HepG2 (cell line): Measurements from ENCODE around the gene AARS2. TPM values are rescaled to one million over a fixed set of nuclear protein-coding genes. Genes with fewer than 3 reads are reported as not detected.

Experiments
- ARID5B ChIP-seq: IDR thresholded peaks from 2 replicates; pipeline ENCODE4 v1.4.0; 2020; ENCODE audit warnings: mild to moderate bottlenecking, missing genetic modification reagents
- ARNT2 ChIP-seq: sonication (generic); formaldehyde crosslinking; IDR thresholded peaks from 2 replicates; pipeline ENCODE4 v1.8.0; 2022; ENCODE audit warnings: mild to moderate bottlenecking, low read depth, missing genetic modification reagents, moderate library complexity
- CCAR2 ChIP-seq: fragments of 200-400 bp; formaldehyde crosslinking; optimal IDR thresholded peaks from 2 replicates; pipeline ENCODE3; 2018; ENCODE audit warnings: low read depth, mild to moderate bottlenecking, low read length, moderate library complexity
- CREB3 ChIP-seq: sonication (generic); formaldehyde crosslinking; IDR thresholded peaks from 2 replicates; pipeline ENCODE4 v1.5.0; 2020; ENCODE audit warnings: missing genetic modification reagents
- DMAP1 ChIP-seq: IDR thresholded peaks from 2 replicates; pipeline ENCODE4 v1.6.1; 2016
- EP300 ChIP-seq, 3 experiments: sonication (generic) in 1 of 3; formaldehyde crosslinking in 1 of 3; IDR thresholded peaks; 2 replicates each; pipeline versions ENCODE4 v1.5.1 to v1.6.1; 2011 to 2020; ENCODE audit warnings: low read depth in 2 of 3, low read length in 2 of 3, borderline replicate concordance in 1 of 3, improper control_type of control experiment in 1 of 3, mild to moderate bottlenecking in 1 of 3, missing genetic modification reagents in 1 of 3, moderate library complexity in 1 of 3
- ETS1 ChIP-seq: sonication (generic); formaldehyde crosslinking; IDR thresholded peaks from 2 replicates; pipeline ENCODE4 v1.4.0; 2020; ENCODE audit warnings: missing genetic modification reagents
- LCORL ChIP-seq, 2 experiments: fragments of 450-650 bp in 1 of 2; sonication (generic) in 1 of 2; formaldehyde crosslinking in 1 of 2; IDR thresholded peaks; 2 replicates each; pipeline versions ENCODE4 v1.5.0 to v1.6.1; 2017 to 2020; ENCODE audit warnings: antibody characterized with exemption in 1 of 2, missing genetic modification reagents in 1 of 2
- MED8 ChIP-seq: sonication (generic); formaldehyde crosslinking; IDR thresholded peaks from 2 replicates; pipeline ENCODE4 v1.8.1; 2023; ENCODE audit warnings: mild to moderate bottlenecking, missing genetic modification reagents; ENCODE audit not compliant: insufficient replicate concordance
- MLX ChIP-seq: IDR thresholded peaks from 2 replicates; pipeline ENCODE4 v1.6.1; 2016
- MTF2 ChIP-seq: sonication (generic); formaldehyde crosslinking; IDR thresholded peaks from 2 replicates; pipeline ENCODE4 v1.5.0; 2020; ENCODE audit warnings: missing genetic modification reagents, borderline replicate concordance
- NCOA2 ChIP-seq: sonication (generic); formaldehyde crosslinking; IDR thresholded peaks from 2 replicates; pipeline ENCODE4 v1.8.0; 2022; ENCODE audit warnings: inconsistent platforms
- PHF5A ChIP-seq: IDR thresholded peaks from one replicate; pipeline ENCODE4 v1.6.1; 2018; ENCODE audit warnings: low read depth, missing genetic modification reagents; ENCODE audit not compliant: unreplicated experiment
- YEATS4 ChIP-seq: sonication (generic); formaldehyde crosslinking; IDR thresholded peaks from 2 replicates; pipeline ENCODE4 v1.4.0; 2020; ENCODE audit warnings: missing genetic modification reagents, borderline replicate concordance
- ZBTB3 ChIP-seq: sonication (generic); formaldehyde crosslinking; IDR thresholded peaks from 2 replicates; pipeline ENCODE4 v1.4.0; 2020; ENCODE audit warnings: low read depth, mild to moderate bottlenecking, moderate library complexity, missing genetic modification reagents, borderline replicate concordance
- ZNF235 ChIP-seq: sonication (generic); formaldehyde crosslinking; IDR thresholded peaks from 2 replicates; pipeline ENCODE4 v1.8.1; 2023; ENCODE audit warnings: mild to moderate bottlenecking, missing genetic modification reagents, borderline replicate concordance
- ZNF282 ChIP-seq: fragments of 450-650 bp; IDR thresholded peaks from 2 replicates; pipeline ENCODE4 v1.6.1; 2018; ENCODE audit not compliant: partially characterized antibody
- ZNF382 ChIP-seq: sonication (generic); formaldehyde crosslinking; IDR thresholded peaks from 2 replicates; pipeline ENCODE4 v1.5.0; 2020; ENCODE audit warnings: missing genetic modification reagents, mild to moderate bottlenecking, borderline replicate concordance
- polyA plus RNA-seq, 8 experiments: library from polyadenylated mRNA; depleted of rRNA in 3 of 8; stranded (reverse) in 7 of 8; unstranded in 1 of 8; fragments of >200 nt; fragmentation: Illumina TruSeq in 4 of 8; extraction: Trizol in 4 of 8; gene quantifications; 2 replicates each; pipeline versions ENCODE4 v1.2.1 to v1.2.3, GENCODE V29; 2011 to 2016; ENCODE audit warnings: low read depth in 4 of 8, missing spikeins in 1 of 8, mixed read lengths in 1 of 8; ENCODE audit not compliant: insufficient read depth in 1 of 8
- total RNA-seq, 5 experiments: library from RNA; depleted of rRNA; stranded (reverse); fragments of >200 nt; fragmentation: Illumina TruSeq; extraction: Trizol; gene quantifications; 2 replicates each; pipeline ENCODE4 v1.2.3, GENCODE V29; 2016; ENCODE audit warnings: low read depth in 1 of 5
- TF ChIP-seq, protein P1 (sequence below): IDR thresholded peaks from 2 replicates; pipeline ENCODE4 v1.6.1; 2012; ENCODE audit warnings: low read depth, low read length, improper control_type of control experiment

The AARS2 gene
- total and polyA plus RNA-seq, 2 of the 13 experiments (the other 11 are each of a cell fraction or from before 2014, with no cell fraction given): 7.5 to 24.1 TPM

- TF ChIP-seq, protein P1, sequence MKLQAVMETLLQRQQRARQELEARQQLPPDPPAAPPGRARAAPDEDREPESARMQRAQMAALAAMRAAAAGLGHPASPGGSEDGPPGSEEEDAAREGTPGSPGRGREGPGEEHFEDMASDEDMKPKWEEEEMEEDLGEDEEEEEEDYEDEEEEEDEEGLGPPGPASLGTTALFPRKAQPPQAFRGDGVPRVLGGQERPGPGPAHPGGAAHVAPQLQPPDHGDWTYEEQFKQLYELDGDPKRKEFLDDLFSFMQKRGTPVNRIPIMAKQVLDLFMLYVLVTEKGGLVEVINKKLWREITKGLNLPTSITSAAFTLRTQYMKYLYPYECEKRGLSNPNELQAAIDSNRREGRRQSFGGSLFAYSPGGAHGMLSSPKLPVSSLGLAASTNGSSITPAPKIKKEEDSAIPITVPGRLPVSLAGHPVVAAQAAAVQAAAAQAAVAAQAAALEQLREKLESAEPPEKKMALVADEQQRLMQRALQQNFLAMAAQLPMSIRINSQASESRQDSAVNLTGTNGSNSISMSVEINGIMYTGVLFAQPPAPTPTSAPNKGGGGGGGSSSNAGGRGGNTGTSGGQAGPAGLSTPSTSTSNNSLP: peak; percentile 76
- TF ChIP-seq ZNF282 (no peak), PHF5A (peak; percentile 95), ZBTB3 (peak; percentile 62; the same call in 1 of the 2 replicates), MTF2 (CRISPR knock-in tag) (peak; percentile 96), EP300 (IDR thresholded peaks at IDR 0.05; ENCODE audit: low read depth in 2 of 2, low read length in 2 of 2) (peak; percentile 51 to 71; a peak in 2 of 4 replicates), EP300 (CRISPR knock-in tag; IDR thresholded peaks at IDR 0.05; ENCODE audit: borderline replicate concordance) (peak; percentile 58; the same call in 1 of the 2 replicates), CCAR2 (peak; percentile 86), ZNF235 (peak; percentile 37; the same call in 1 of the 2 replicates), MED8 (CRISPR knock-in tag) (peak; percentile 75), CREB3 (CRISPR knock-in tag) (peak; percentile 84; the same call in 1 of the 2 replicates), ARNT2 (CRISPR knock-in tag) (peak; percentile 88), ZNF382 (CRISPR knock-in tag) (no peak), YEATS4 (CRISPR knock-in tag) (peak; percentile 99), ETS1 (CRISPR knock-in tag) (no peak; the same call in 1 of the 2 replicates), LCORL (IDR thresholded peaks at IDR 0.05) (no peak), LCORL (CRISPR knock-in tag; IDR thresholded peaks at IDR 0.05) (peak; percentile 93), ARID5B (peak; percentile 89), DMAP1 (CRISPR knock-in tag) (peak; percentile 97), MLX (CRISPR knock-in tag) (peak; percentile 83), NCOA2 (CRISPR knock-in tag) (peak; percentile 75)
Observed at GRCh38 chr6:44312901-44313788, at the start of gene AARS2 (continued).
